ENCODE results near the gene ASIC4. TPM values are rescaled to one million over a fixed set of nuclear protein-coding genes. Genes with fewer than 3 reads are reported as not detected.

Gene ASIC4
- total and polyA plus RNA-seq, 2 of the 13 experiments (the other 11 are each of a cell fraction or from before 2014, with no cell fraction given) = 0.03 TPM; not detected in 1

DNA sequence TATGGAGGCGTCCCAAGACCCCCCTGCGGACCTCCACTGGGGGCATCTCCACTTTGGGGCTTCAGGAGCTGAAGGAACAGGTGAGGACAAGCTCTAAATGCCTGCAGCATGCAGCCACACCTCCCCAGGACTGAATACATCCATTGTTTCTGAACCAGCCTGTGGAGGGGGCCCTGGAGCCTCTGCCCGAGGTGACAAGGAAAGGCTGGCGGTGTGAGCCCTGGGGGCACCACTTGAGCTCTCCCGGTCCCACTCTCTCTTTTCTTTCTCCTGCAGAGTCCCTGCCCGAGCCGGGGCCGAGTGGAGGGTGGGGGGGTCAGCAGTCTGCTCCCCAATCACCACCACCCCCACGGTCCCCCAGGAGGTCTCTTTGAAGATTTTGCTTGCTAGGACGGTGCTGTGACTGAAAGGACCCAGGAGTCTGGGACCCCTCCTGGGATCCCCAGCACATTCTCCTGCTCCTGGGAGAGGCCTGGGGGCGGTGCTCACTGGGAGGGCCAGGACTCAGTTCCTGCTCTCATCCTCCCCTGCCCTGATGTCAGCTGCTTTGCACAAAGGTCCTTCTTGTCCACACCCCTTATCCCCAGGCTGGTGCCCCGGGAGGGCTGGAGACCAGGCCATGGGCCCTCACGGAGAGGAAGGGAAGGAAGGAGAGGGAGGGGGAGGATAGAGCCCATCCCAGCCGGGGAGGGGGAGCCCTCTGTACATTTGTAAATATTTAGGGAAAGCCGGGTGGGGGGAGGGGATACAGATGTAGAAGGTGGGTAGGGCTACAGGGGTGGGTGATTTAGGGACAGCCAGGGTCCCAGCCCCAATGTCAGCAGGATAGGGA is 23.6 kb downstream of the ASIC4 start (continued):
- TF ChIP-seq, protein P1, sequence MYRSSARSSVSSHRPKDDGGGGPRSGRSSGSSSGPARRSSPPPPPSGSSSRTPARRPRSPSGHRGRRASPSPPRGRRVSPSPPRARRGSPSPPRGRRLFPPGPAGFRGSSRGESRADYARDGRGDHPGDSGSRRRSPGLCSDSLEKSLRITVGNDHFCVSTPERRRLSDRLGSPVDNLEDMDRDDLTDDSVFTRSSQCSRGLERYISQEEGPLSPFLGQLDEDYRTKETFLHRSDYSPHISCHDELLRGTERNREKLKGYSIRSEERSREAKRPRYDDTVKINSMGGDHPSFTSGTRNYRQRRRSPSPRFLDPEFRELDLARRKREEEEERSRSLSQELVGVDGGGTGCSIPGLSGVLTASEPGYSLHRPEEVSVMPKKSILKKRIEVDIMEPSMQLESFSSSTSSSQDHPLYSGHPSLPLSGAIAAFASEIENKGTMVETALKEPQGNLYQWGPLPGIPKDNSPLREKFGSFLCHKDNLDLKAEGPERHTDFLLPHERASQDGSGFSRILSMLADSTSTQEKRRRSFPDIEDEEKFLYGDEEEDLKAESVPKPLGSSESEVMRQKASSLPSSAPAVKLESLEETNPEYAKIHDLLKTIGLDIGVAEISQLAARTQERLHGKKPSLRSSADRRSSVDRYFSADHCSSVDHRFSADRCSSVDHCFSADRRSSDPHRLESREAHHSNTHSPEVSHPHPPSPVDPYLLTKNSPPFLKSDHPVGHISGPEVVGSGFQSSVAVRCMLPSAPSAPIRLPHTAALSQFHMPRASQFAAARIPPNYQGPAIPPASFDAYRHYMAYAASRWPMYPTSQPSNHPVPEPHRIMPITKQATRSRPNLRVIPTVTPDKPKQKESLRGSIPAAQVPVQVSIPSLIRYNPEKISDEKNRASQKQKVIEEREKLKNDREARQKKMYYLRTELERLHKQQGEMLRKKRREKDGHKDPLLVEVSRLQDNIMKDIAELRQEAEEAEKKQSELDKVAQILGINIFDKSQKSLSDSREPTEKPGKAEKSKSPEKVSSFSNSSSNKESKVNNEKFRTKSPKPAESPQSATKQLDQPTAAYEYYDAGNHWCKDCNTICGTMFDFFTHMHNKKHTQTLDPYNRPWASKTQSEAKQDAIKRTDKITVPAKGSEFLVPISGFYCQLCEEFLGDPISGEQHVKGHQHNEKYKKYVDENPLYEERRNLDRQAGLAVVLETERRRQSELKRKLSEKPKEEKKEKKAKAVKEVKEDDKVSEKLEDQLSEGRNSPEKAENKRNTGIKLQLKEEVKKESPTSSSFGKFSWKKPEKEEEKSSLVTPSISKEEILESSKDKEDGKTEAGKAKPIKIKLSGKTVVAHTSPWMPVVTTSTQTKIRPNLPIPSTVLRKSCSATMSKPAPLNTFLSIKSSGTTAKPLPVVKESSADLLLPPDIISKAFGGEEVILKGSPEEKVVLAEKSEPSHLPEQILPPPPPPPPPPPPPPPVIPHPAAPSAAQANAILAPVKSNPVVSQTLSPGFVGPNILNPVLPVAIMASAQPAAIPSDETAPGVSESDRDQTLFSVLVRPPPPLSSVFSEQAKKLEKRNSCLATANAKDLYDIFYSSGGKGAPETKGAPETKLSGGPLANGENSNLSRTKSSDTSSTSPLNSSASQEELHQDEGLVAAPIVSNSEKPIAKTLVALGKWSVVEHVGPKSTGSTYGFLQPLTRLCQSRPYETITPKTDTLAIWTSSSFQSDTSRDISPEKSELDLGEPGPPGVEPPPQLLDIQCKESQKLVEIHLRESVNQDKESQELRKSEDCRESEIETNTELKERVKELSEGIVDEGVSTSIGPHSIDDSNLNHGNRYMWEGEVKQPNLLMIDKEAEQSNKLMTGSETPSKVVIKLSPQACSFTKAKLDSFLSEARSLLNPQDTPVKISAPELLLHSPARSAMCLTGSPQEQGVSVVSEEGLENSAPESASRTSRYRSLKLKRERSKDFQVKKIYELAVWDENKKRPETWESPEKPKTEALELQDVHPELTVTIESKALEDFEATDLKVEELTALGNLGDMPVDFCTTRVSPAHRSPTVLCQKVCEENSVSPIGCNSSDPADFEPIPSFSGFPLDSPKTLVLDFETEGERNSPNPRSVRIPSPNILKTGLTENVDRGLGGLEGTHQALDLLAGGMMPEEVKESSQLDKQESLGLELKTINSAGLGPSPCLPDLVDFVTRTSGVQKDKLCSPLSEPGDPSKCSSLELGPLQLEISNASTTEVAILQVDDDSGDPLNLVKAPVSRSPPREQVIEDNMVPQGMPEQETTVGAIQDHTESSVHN (CRISPR knock-in tag; IDR thresholded peaks at IDR 0.05) = no peak
- TF ChIP-seq ZNF749 (CRISPR knock-in tag; IDR thresholded peaks at IDR 0.05; ENCODE audit: borderline replicate concordance) (no peak), YY1 (IDR thresholded peaks at IDR 0.05; ENCODE audit: insufficient read depth, insufficient replicate concordance, low read depth, low read length) (no peak), ZNF431 (CRISPR knock-in tag; IDR thresholded peaks at IDR 0.05; ENCODE audit: borderline replicate concordance, low read depth) (no peak), FOXK2 (IDR thresholded peaks at IDR 0.05) (no peak), ZNF562 (CRISPR knock-in tag; IDR thresholded peaks at IDR 0.05; ENCODE audit: borderline replicate concordance) (no peak), TBX2 (CRISPR knock-in tag; IDR thresholded peaks at IDR 0.05; ENCODE audit: borderline replicate concordance) (peak; percentile 53; the same call in 1 of the 2 replicates), GABPA (IDR thresholded peaks at IDR 0.05; ENCODE audit: low read depth, low read length) (no peak), GABPA (CRISPR knock-in tag; IDR thresholded peaks at IDR 0.05; ENCODE audit: low read depth) (no peak), CCDC6 (CRISPR knock-in tag; IDR thresholded peaks at IDR 0.05) (no peak), ZNF30 (CRISPR knock-in tag; IDR thresholded peaks at IDR 0.05) (no peak), RARG (CRISPR knock-in tag; IDR thresholded peaks at IDR 0.05; ENCODE audit: low read depth) (no peak), ZIK1 (CRISPR knock-in tag; IDR thresholded peaks at IDR 0.05; ENCODE audit: borderline replicate concordance, low read depth) (no peak), FOXA1 (IDR thresholded peaks at IDR 0.05) (no peak), FOXA1 (CRISPR knock-in tag; IDR thresholded peaks at IDR 0.05) (no peak), HNRNPK (IDR thresholded peaks at IDR 0.05; ENCODE audit: low read depth, low read length, poor library complexity, severe bottlenecking) (no peak)
- TF ChIP-seq, protein P2, sequence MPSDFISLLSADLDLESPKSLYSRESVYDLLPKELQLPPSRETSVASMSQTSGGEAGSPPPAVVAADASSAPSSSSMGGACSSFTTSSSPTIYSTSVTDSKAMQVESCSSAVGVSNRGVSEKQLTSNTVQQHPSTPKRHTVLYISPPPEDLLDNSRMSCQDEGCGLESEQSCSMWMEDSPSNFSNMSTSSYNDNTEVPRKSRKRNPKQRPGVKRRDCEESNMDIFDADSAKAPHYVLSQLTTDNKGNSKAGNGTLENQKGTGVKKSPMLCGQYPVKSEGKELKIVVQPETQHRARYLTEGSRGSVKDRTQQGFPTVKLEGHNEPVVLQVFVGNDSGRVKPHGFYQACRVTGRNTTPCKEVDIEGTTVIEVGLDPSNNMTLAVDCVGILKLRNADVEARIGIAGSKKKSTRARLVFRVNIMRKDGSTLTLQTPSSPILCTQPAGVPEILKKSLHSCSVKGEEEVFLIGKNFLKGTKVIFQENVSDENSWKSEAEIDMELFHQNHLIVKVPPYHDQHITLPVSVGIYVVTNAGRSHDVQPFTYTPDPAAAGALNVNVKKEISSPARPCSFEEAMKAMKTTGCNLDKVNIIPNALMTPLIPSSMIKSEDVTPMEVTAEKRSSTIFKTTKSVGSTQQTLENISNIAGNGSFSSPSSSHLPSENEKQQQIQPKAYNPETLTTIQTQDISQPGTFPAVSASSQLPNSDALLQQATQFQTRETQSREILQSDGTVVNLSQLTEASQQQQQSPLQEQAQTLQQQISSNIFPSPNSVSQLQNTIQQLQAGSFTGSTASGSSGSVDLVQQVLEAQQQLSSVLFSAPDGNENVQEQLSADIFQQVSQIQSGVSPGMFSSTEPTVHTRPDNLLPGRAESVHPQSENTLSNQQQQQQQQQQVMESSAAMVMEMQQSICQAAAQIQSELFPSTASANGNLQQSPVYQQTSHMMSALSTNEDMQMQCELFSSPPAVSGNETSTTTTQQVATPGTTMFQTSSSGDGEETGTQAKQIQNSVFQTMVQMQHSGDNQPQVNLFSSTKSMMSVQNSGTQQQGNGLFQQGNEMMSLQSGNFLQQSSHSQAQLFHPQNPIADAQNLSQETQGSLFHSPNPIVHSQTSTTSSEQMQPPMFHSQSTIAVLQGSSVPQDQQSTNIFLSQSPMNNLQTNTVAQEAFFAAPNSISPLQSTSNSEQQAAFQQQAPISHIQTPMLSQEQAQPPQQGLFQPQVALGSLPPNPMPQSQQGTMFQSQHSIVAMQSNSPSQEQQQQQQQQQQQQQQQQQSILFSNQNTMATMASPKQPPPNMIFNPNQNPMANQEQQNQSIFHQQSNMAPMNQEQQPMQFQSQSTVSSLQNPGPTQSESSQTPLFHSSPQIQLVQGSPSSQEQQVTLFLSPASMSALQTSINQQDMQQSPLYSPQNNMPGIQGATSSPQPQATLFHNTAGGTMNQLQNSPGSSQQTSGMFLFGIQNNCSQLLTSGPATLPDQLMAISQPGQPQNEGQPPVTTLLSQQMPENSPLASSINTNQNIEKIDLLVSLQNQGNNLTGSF (CRISPR knock-in tag; IDR thresholded peaks at IDR 0.05) = no peak

All from HepG2 (cell line).